Sigmoid colon (tissue), 7 donors: ENCODE data around the gene SDK2. TPM values are rescaled to one million over a fixed set of nuclear protein-coding genes. Genes with fewer than 3 reads are reported as not detected.
"Not testable (repeated sequence)": the region's sequence is repeated elsewhere in the genome, so short reads cannot be mapped to it uniquely, and the experiment has no call there.

ENCODE experiments used
- DNase-seq: peaks from one replicate; pipeline ENCODE4 v3.0.0-alpha.2; 2019
- H3K27ac ChIP-seq, 4 donors: fragments of 200-600 bp; sonication (generic); one replicate each; pipeline ENCODE4 v1.5.1; 2016 to 2019; ENCODE audit warnings: mild to moderate bottlenecking in 1 of 4
- H3K27me3 ChIP-seq, 3 donors: fragments of 200-600 bp; sonication (generic); one replicate each; pipeline ENCODE4 v1.5.1; 2019; ENCODE audit warnings: mild to moderate bottlenecking in 1 of 3
- H3K36me3 ChIP-seq, 4 donors: fragments of 200-600 bp; sonication (generic); one replicate each; pipeline ENCODE4 v1.5.1; 2016 to 2019
- H3K4me1 ChIP-seq, 4 donors: fragments of 200-600 bp; sonication (generic); one replicate each; pipeline ENCODE4 v1.5.1; 2017 to 2019
- H3K4me3 ChIP-seq, 4 donors: fragments of 200-600 bp; sonication (generic); one replicate each; pipeline ENCODE4 v1.5.1; 2017 to 2019; ENCODE audit warnings: mild to moderate bottlenecking in 2 of 4, moderate library complexity in 1 of 4
- H3K9me3 ChIP-seq, 4 donors: fragments of 200-600 bp in 3 of 4; sonication (generic) in 3 of 4; one replicate each; pipeline versions ENCODE4 v1.5.1 to v1.6.1; 2013 to 2019
- EP300 ChIP-seq, 4 donors: sonication (generic); formaldehyde crosslinking; IDR thresholded peaks; one replicate each; pipeline ENCODE4 v1.6.1; 2017; ENCODE audit warnings: antibody characterized with exemption in 4 of 4
- POLR2A ChIP-seq, 2 donors: fragments of 450-650 bp; IDR thresholded peaks; one replicate each; pipeline ENCODE4 v1.6.1; 2016; ENCODE audit warnings: antibody characterized with exemption in 2 of 2, mild to moderate bottlenecking in 2 of 2, moderate library complexity in 2 of 2
- POLR2AphosphoS5 ChIP-seq, 4 donors: sonication (generic); formaldehyde crosslinking; IDR thresholded peaks; one replicate each; pipeline ENCODE4 v1.6.1; 2017; ENCODE audit warnings: antibody characterized with exemption in 4 of 4
- WGBS, 2 donors: extraction: QIAGEN DNeasy Blood & Tissue Kit; methylation state at CpG; one replicate each; pipeline ENCODE4 v1.1.7; 2013; 5-methylcytosine and 5-hydroxymethylcytosine counted together
- intact Hi-C: fragments of 100-400 bp; cut with DNase I; formaldehyde crosslinking; loops from one replicate; pipeline ENCODE4 v1.15.1; 2023
- polyA plus RNA-seq, 3 donors: library from polyadenylated mRNA; stranded (reverse); fragments of 200-250 nt; gene quantifications; one replicate each; pipeline ENCODE4 v1.2.3, GENCODE V29; 2013
- total RNA-seq, 4 donors: library from RNA; depleted of rRNA; stranded (reverse); fragments of >200 nt; gene quantifications; one replicate each; pipeline ENCODE4 v1.1.0, GENCODE V29; 2016
- TF ChIP-seq, protein P1 (sequence below), 4 experiments: fragments of 450-650 bp in 3 of 4; fragments of 200-600 bp in 1 of 4; IDR thresholded peaks; one replicate each; pipeline ENCODE4 v1.5.1; 2016 to 2019; ENCODE audit warnings: antibody characterized with exemption in 4 of 4, mild to moderate bottlenecking in 3 of 4, moderate library complexity in 2 of 4
- donor health status: healthy with polysubstance abuse.
- donor health status: Bipolar disorder and iron deficiency.
- donor health status: healthy.

SDK2 gene
- total and polyA plus RNA-seq, 7 donors = under 0.01 to 1.9 (median 0.71) TPM

DNA sequence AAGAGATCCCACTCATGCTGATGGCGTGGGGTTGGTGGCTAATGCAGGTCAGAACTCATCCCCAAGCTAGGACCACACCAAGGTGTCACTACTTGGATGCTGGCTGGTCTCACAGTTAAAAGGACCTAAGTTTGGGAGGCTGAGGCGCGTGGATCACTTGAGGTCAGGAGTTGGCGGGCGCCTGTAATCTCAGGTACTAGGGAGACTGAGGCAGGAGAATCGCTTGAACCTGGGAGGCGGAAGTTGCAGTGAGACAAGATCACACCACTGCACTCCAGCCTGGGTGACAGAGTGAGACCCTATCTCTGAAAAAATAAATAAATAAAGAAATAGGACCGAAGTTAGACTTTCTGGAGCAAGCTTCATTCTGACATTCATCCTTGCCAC, 325.8 kb downstream of the SDK2 start:
- Histone ChIP-seq H3K4me3 (no peak overlapping the region), H3K4me1 (peaks cover 0 to 19% (median 14%) of the 10 kb centered on the region in 4 donors), H3K27me3 (no peaks in the 10 kb centered on the region), H3K27ac (peak overlapping the region in 1 of 4 donors; percentile 46), H3K9me3 (no peaks in the 10 kb centered on the region), H3K36me3 (no peaks in the 10 kb centered on the region)
- 96 to 97% methylated on average over 8 of the region's 8 CpGs for whole genome bisulfite sequencing, 2 donors
- no peak for DNase-seq
- intact Hi-C loops = no loop called here
- TF ChIP-seq, protein P1, sequence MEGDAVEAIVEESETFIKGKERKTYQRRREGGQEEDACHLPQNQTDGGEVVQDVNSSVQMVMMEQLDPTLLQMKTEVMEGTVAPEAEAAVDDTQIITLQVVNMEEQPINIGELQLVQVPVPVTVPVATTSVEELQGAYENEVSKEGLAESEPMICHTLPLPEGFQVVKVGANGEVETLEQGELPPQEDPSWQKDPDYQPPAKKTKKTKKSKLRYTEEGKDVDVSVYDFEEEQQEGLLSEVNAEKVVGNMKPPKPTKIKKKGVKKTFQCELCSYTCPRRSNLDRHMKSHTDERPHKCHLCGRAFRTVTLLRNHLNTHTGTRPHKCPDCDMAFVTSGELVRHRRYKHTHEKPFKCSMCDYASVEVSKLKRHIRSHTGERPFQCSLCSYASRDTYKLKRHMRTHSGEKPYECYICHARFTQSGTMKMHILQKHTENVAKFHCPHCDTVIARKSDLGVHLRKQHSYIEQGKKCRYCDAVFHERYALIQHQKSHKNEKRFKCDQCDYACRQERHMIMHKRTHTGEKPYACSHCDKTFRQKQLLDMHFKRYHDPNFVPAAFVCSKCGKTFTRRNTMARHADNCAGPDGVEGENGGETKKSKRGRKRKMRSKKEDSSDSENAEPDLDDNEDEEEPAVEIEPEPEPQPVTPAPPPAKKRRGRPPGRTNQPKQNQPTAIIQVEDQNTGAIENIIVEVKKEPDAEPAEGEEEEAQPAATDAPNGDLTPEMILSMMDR (IDR thresholded peaks at IDR 0.05) = no peak
- TF ChIP-seq POLR2AphosphoS5 (IDR thresholded peaks at IDR 0.05) = no peak
- no peak for TF ChIP-seq POLR2A (IDR thresholded peaks at IDR 0.05)
- no peak for TF ChIP-seq EP300 (IDR thresholded peaks at IDR 0.05)

DNA sequence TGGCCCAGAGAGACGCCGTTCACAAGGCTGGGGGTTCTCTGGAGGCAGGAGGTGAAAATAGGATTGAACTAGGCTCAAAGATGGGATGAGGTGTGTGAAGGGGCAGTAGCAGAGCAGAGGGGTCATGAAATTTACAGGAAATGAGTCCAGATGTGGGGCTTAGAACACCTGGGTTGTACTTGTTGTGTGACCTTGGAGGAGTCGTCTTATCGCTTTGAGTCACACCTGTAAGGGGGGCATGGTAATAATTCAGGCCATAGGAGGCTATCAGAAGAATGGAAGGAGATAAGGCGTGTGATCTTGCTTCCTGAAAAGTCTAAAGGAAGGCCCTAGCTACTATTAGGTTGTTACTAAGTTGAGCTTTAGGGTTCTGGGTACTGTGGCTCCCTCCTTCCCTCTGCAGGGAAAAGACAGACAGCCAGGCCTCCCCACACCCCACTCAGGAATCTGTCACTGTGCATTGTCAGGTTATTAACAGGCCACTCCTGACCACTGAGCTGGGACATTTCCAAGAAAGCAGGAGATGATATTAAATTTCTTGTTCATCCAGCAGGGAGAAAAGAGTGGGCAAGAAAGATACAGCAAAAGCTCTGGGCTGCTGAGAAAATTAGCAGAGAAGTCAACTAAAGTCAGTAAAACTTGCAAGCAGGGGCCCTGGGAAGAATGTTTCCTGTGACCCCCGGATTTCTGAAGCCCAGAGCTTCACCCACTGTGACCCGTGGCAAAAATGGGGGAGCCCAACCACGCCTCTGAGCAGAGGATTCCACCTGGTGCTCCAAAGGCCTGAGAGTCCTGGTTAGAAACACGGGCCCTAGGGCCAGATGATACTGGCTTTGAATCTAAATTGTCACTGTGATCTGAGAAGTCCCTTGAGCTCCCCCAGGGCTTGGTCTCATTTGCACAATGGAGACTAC, 326.5 kb downstream of the SDK2 start:
- Histone ChIP-seq H3K27me3 (no peaks in the 10 kb centered on the region), H3K9me3 (no peaks in the 10 kb centered on the region), H3K27ac (peak overlapping the region in 3 of 4 donors; percentile 30 to 46 (median 43)), H3K36me3 (no peaks in the 10 kb centered on the region), H3K4me3 (no peak overlapping the region), H3K4me1 (peaks cover 0 to 20% (median 15%) of the 10 kb centered on the region in 4 donors)
- no peak for DNase-seq
- TF ChIP-seq POLR2AphosphoS5 (IDR thresholded peaks at IDR 0.05) (peak in 2 of 4 donors; percentile 52 to 54), POLR2A (IDR thresholded peaks at IDR 0.05) (no peak)
- WGBS, 2 donors = 64 to 76% methylated on average over 9 of the region's 9 CpGs
- intact Hi-C loops = no loop called here

DNA sequence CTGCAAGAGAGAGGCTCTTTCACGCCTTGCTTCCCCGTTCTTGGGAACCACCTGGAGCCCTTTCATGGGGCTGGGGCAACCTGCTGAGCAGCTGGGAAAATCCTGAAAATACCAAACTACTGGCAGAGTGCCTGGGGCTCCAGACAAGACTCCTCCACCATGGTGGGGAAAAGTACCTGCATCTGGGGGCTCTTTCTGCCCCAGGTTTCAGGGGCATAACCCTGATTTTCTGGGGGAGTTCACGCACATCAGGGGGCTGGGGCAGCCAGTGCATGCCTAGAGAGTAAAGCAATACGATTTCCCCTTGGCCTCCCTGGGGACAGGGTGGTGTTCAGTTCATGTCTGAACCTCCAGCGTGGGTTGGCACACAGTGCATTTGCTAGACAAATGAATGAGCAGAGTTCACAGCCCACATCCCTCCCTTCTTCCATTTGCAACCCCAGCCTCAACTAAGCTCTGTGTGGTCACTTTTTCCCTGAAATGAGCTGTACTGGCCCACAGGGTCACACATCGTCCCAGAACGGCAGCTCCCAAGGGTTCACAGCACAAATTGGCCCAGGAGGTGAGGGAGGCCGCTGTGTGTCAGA, 327.2 kb downstream of the SDK2 start:
- no peaks in the 10 kb centered on the region for H3K27me3 ChIP-seq
- TF ChIP-seq, protein P1 (IDR thresholded peaks at IDR 0.05) = no peak
- TF ChIP-seq POLR2A (IDR thresholded peaks at IDR 0.05) (no peak), POLR2AphosphoS5 (IDR thresholded peaks at IDR 0.05) (no peak), EP300 (IDR thresholded peaks at IDR 0.05) (no peak)
- H3K27ac ChIP-seq = peak overlapping the region in 3 of 4 donors; percentile 30 to 46 (median 43)
- no peak overlapping the region for H3K4me3 ChIP-seq
- intact Hi-C loops = no loop called here
- H3K9me3 ChIP-seq = no peaks in the 10 kb centered on the region
- H3K4me1 ChIP-seq = peaks cover 0 to 26% (median 21%) of the 10 kb centered on the region in 4 donors
- no peaks in the 10 kb centered on the region for H3K36me3 ChIP-seq
- DNase-seq = no peak
- 58 to 59% methylated on average over 8 of the region's 8 CpGs for WGBS, 2 donors

DNA sequence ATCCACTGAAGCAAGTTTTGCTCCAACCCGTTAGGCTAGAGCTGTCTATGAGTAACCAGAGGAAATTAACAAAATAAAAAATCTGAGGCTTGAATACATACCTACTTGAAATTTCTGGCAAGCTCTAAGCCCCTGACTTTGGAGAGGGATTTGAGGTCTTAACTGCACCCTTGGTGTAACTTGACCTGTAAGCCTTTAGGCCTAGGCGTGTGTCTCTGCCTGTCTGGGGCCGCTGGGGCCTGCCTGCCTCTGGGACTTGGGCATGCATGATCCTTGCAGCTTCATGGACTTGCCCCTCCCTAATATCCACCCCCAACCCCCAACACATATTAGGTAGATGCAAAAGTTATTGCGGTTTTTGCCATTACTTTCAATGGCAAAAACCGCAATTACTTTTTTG, 328.8 kb downstream of the SDK2 start:
- intact Hi-C loops = no loop called here
- Histone ChIP-seq H3K9me3 (no peaks in the 10 kb centered on the region), H3K4me1 (peaks cover 0 to 26% (median 21%) of the 10 kb centered on the region in 4 donors), H3K36me3 (no peaks in the 10 kb centered on the region), H3K4me3 (no peak overlapping the region), H3K27me3 (no peaks in the 10 kb centered on the region), H3K27ac (no peak overlapping the region)
- no peak for DNase-seq
- no peak for TF ChIP-seq POLR2A (IDR thresholded peaks at IDR 0.05)
- no peak for TF ChIP-seq POLR2AphosphoS5 (IDR thresholded peaks at IDR 0.05)
- TF ChIP-seq EP300 (IDR thresholded peaks at IDR 0.05) = no peak
- TF ChIP-seq, protein P1 (IDR thresholded peaks at IDR 0.05) = no peak
- WGBS, 2 donors = 58 to 59% methylated on average over 5 of the region's 5 CpGs

DNA sequence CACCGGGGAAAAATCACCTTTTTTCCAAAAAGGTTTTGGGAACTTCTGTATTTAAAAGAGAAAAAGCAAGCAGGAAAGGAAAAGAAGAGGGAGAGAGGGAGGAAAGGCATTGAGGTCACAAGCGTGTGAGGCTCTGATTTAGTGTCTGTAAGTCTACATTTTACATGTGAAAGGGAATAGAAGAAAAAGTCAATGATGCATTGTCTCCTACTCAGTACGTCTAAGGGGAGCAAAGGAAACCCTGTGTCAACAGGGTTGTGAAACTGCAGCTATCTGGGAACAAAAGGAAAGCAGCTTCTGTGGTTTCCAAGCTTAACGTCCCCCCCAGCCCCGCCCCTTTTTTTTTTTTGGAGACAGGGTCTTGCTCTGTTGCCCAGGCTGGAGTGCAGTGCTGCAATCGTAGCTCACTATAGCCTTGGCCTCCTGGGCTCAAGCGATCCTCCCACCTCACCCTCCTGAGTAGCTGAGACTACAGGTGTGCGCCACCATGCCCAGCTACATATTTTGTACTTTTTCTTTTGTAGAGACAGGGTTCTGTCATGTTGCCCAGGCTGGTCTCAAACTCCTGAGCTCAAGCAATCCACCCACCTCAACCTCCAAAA, 330.6 kb downstream of the SDK2 start:
- intact Hi-C loops = loop anchor here (2.0 to 5.0 kb wide), 2 partner anchors 36 to 43 kb away; no protein-coding TSS in a partner anchor
- H3K36me3 ChIP-seq = no peaks in the 10 kb centered on the region
- H3K27ac ChIP-seq = no peak overlapping the region
- no peak for DNase-seq
- no peak overlapping the region for H3K4me3 ChIP-seq
- TF ChIP-seq, protein P1 (IDR thresholded peaks at IDR 0.05) = no peak
- TF ChIP-seq POLR2A (IDR thresholded peaks at IDR 0.05) = no peak
- H3K27me3 ChIP-seq = no peaks in the 10 kb centered on the region
- 79 to 87% methylated on average over 8 of the region's 8 CpGs for WGBS, 2 donors
- H3K4me1 ChIP-seq = peaks cover 0 to 42% (median 37%) of the 10 kb centered on the region in 4 donors
- no peaks in the 10 kb centered on the region for H3K9me3 ChIP-seq

DNA sequence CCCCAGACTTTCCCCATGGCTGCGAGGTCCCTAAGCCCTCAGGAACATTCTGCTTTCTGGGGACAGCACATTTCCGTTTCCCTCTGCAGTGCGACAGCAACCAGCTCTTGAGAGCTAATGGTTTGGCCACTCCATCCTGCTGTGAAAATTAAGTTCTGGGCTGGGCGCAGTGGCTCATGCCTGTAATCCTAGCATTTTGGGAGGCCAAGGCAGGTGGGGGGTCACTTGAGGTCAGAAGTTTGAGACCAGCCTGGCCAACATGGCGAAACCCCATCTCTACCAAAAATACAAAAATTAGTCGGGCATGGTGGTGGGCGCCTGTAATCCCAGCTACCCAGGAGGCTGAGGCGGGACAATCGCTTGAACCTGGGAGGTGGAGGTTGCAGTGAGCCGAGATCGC, 331.4 kb downstream of the SDK2 start:
- not testable (repeated sequence) for H3K36me3 ChIP-seq, H3K9me3 ChIP-seq, H3K4me3 ChIP-seq, H3K27me3 ChIP-seq, DNase-seq
- H3K27ac ChIP-seq = peak overlapping the region; percentile 99 to 100 (median 100)
- intact Hi-C loops = loop anchor here (1.0 to 5.0 kb wide), 3 partner anchors 25 to 44 kb away; no protein-coding TSS in a partner anchor
- peaks cover 0 to 43% (median 41%) of the 10 kb centered on the region in 4 donors for H3K4me1 ChIP-seq
- WGBS, 2 donors = 81 to 83% methylated on average over 11 of the region's 11 CpGs
